Liver (tissue), 9 donors: Measurements from ENCODE around the gene MAPRE3. TPM values are rescaled to one million over a fixed set of nuclear protein-coding genes. Genes with fewer than 3 reads are reported as not detected.

Experiments
- DNase-seq: peaks from one replicate; pipeline ENCODE4 v3.0.0-alpha.2; 2017; ENCODE audit warnings: low spot score
- H3K27ac ChIP-seq, 2 donors: one replicate each; pipeline ENCODE4 v1.7.0; 2013; ENCODE audit warnings: inconsistent platforms in 2 of 2, low read length in 2 of 2, control low read depth in 1 of 2, low read depth in 1 of 2, mild to moderate bottlenecking in 1 of 2
- H3K27me3 ChIP-seq, 4 donors: one replicate each; pipeline versions ENCODE4 v1.6.1 to v1.7.0; 2013; ENCODE audit warnings: low read length in 3 of 4, inconsistent platforms in 1 of 4, mild to moderate bottlenecking in 1 of 4, moderate library complexity in 1 of 4; ENCODE audit not compliant: control insufficient read depth in 4 of 4, insufficient read depth in 4 of 4
- H3K36me3 ChIP-seq, 4 donors: one replicate each; pipeline versions ENCODE4 v1.6.1 to v1.7.0; 2013; ENCODE audit warnings: low read length in 3 of 4, mild to moderate bottlenecking in 3 of 4, low read depth in 1 of 4, moderate library complexity in 1 of 4; ENCODE audit not compliant: control insufficient read depth in 4 of 4, insufficient read depth in 3 of 4
- H3K4me1 ChIP-seq, 4 donors: one replicate each; pipeline versions ENCODE4 v1.6.1 to v1.7.0; 2013; ENCODE audit warnings: low read length in 3 of 4, mild to moderate bottlenecking in 3 of 4, moderate library complexity in 1 of 4; ENCODE audit not compliant: control insufficient read depth in 4 of 4, insufficient read depth in 4 of 4
- H3K4me3 ChIP-seq, 3 donors: one replicate each; pipeline versions ENCODE4 v1.6.1 to v1.7.0; 2013; ENCODE audit warnings: low read length in 3 of 3, control low read depth in 1 of 3, low read depth in 1 of 3, mild to moderate bottlenecking in 1 of 3
- H3K9ac ChIP-seq, 2 donors: one replicate each; pipeline ENCODE4 v1.7.0; 2013; ENCODE audit warnings: low read length in 2 of 2, mild to moderate bottlenecking in 2 of 2, moderate library complexity in 2 of 2, control low read depth in 1 of 2, low read depth in 1 of 2
- H3K9me3 ChIP-seq, 4 donors: one replicate each; pipeline versions ENCODE4 v1.6.1 to v1.7.0; 2013; ENCODE audit warnings: low read length in 3 of 4; ENCODE audit not compliant: control insufficient read depth in 4 of 4
- EGR1 ChIP-seq, 2 donors: IDR thresholded peaks; 2 replicates each; pipeline ENCODE4 v1.6.1; 2016 to 2018; ENCODE audit warnings: antibody characterized with exemption in 2 of 2, low read depth in 2 of 2
- FOXA1 ChIP-seq: IDR thresholded peaks from 2 replicates; pipeline ENCODE4 v1.6.1; 2016; ENCODE audit warnings: antibody characterized with exemption
- FOXA2 ChIP-seq: IDR thresholded peaks from 2 replicates; pipeline ENCODE4 v1.6.1; 2016; ENCODE audit warnings: antibody characterized with exemption
- GABPA ChIP-seq, 2 donors: IDR thresholded peaks in 1 of 2; conservative IDR thresholded peaks in 1 of 2; 2 replicates each; pipeline ENCODE4 v1.6.1; 2016; ENCODE audit warnings: antibody characterized with exemption in 2 of 2, mild to moderate bottlenecking in 1 of 2, moderate library complexity in 1 of 2
- HNF4A ChIP-seq, 2 donors: conservative IDR thresholded peaks; 2 replicates each; pipeline ENCODE4 v1.6.1; 2016; ENCODE audit warnings: antibody characterized with exemption in 2 of 2, mild to moderate bottlenecking in 2 of 2
- HNF4G ChIP-seq: IDR thresholded peaks from 2 replicates; pipeline ENCODE4 v1.6.1; 2016; ENCODE audit warnings: antibody characterized with exemption
- JUND ChIP-seq, 2 donors: IDR thresholded peaks; 2 replicates each; pipeline ENCODE4 v1.6.1; 2016; ENCODE audit warnings: antibody characterized with exemption in 2 of 2
- NR2F2 ChIP-seq: IDR thresholded peaks from 2 replicates; pipeline ENCODE4 v1.6.1; 2016; ENCODE audit warnings: antibody characterized with exemption
- RAD21 ChIP-seq, 2 donors: IDR thresholded peaks; 2 replicates each; pipeline ENCODE4 v1.6.1; 2016; ENCODE audit warnings: antibody characterized with exemption in 2 of 2, mild to moderate bottlenecking in 2 of 2
- RXRA ChIP-seq, 2 donors: IDR thresholded peaks; 2 replicates each; pipeline ENCODE4 v1.6.1; 2017 to 2018; ENCODE audit warnings: antibody characterized with exemption in 2 of 2, mild to moderate bottlenecking in 1 of 2
- SP1 ChIP-seq: IDR thresholded peaks from 2 replicates; pipeline ENCODE4 v1.6.1; 2018; ENCODE audit warnings: antibody characterized with exemption, mild to moderate bottlenecking
- TAF1 ChIP-seq: conservative IDR thresholded peaks from 2 replicates; pipeline ENCODE4 v1.6.1; 2016; ENCODE audit warnings: antibody characterized with exemption, mild to moderate bottlenecking
- YY1 ChIP-seq: IDR thresholded peaks from 2 replicates; pipeline ENCODE4 v1.6.1; 2016; ENCODE audit warnings: antibody characterized with exemption, mild to moderate bottlenecking
- WGBS: extraction: QIAGEN DNeasy Blood & Tissue Kit; methylation state at CpG from one replicate; pipeline ENCODE4 v1.1.7; 2013; 5-methylcytosine and 5-hydroxymethylcytosine counted together
- polyA plus RNA-seq, 2 donors: library from polyadenylated mRNA; stranded (reverse) in 1 of 2; unstranded in 1 of 2; fragments of 200-250 nt in 1 of 2; fragments of >200 nt in 1 of 2; fragmentation: Nextera tagmentation in 1 of 2; extraction: Ambion mirVana in 1 of 2; gene quantifications; one replicate each; pipeline versions ENCODE4 v1.2.1 to v1.2.3, GENCODE V29; 2013 to 2015
- total RNA-seq, 2 donors: library from RNA; depleted of rRNA; stranded (reverse); fragments of >200 nt; gene quantifications; one replicate each; pipeline ENCODE4 v1.2.3, GENCODE V29; 2014
- TF ChIP-seq, protein P1 (sequence below): IDR thresholded peaks from 2 replicates; pipeline ENCODE4 v1.6.1; 2016; ENCODE audit warnings: antibody characterized with exemption
- TF ChIP-seq, protein P2 (sequence below): IDR thresholded peaks from 2 replicates; pipeline ENCODE4 v1.6.1; 2016; ENCODE audit warnings: antibody characterized with exemption
- TF ChIP-seq, protein P3 (sequence below): IDR thresholded peaks from 2 replicates; pipeline ENCODE4 v1.6.1; 2016; ENCODE audit warnings: antibody characterized with exemption, mild to moderate bottlenecking
- TF ChIP-seq, protein P4 (sequence below): IDR thresholded peaks from 2 replicates; pipeline ENCODE4 v1.6.1; 2016; ENCODE audit warnings: antibody characterized with exemption
- TF ChIP-seq, protein P5 (sequence below): fragments of 150-350 bp; IDR thresholded peaks from 2 replicates; pipeline ENCODE4 v1.5.1; 2017; ENCODE audit warnings: improper control_type of control experiment, low read depth, low read length; ENCODE audit not compliant: missing input control
- donor health status: healthy.
- donor health status: healthy.
- donor health status: healthy.
- donor health status: healthy.
- donor health status: healthy.

MAPRE3 gene
- total and polyA plus RNA-seq, 4 donors: 1.0 to 15.8 (median 9.8) TPM

DNA sequence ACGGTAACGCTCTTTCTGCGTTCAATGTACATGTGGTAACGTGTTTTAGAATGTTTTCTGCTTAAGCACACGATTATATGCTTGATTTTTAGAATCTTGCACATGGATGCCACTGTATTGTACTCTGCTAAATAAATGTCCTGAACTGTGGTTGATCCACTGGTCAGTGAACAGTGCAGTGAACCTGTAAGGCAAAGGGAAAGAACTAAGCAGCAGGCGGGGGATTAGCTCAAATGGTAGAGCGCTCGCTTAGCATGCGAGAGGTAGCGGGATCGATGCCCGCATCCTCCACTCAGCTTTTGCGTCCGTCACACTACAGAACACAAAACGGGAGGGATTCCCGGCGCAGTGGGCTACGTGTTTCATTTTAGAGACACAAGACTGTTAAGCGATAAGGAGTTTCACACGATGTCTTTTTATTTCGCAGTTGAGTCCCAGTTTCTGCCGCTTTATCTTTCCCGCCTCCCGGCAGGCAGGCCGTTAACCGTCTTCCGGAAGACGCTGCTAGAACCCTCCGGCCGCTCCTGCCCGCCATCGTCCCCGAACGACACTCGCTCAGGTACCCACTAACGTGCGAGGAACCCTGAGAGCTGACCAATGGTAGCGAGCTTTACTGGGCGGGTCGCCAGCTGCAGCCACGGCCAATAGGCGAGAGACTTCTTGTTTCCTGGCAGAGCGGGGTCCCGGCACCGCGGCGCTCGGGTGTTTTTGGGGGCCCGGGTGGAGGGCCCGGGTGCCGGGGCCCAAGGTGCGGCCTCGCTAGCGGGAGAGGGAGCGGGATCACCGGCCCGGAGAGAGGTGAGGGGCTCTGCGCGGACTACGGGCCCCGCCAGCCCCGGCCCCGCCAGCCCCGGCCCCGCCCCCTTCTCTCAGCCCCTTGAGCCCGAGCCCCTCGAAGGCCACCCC is 80.8 kb downstream of the MAPRE3 start, which contains the start of gene AGBL5:
AGBL5 (plus strand) TSS at position 673 of the 906 bp plus-strand sequence. CDS start 1,291 bp downstream, outside the sequence.
- under 1% methylated on average over 67 of the region's 67 CpGs for WGBS
- peaks cover 6 to 24% (median 14%) of the 10 kb centered on the region in 4 donors for H3K4me1 ChIP-seq
- H3K36me3 ChIP-seq: peaks cover 0 to 17% (median 14%) of the 10 kb centered on the region in 4 donors
- no peaks in the 10 kb centered on the region for H3K9me3 ChIP-seq
- H3K27me3 ChIP-seq: no peaks in the 10 kb centered on the region
- peak within 1 kb of the TSS in 1 of 2 donors; percentile 59 for H3K9ac ChIP-seq
- peak within 1 kb of the TSS; percentile 72 to 84 (median 83) for H3K4me3 ChIP-seq
- DNase-seq: peak; percentile 97
- TF ChIP-seq, protein P1, sequence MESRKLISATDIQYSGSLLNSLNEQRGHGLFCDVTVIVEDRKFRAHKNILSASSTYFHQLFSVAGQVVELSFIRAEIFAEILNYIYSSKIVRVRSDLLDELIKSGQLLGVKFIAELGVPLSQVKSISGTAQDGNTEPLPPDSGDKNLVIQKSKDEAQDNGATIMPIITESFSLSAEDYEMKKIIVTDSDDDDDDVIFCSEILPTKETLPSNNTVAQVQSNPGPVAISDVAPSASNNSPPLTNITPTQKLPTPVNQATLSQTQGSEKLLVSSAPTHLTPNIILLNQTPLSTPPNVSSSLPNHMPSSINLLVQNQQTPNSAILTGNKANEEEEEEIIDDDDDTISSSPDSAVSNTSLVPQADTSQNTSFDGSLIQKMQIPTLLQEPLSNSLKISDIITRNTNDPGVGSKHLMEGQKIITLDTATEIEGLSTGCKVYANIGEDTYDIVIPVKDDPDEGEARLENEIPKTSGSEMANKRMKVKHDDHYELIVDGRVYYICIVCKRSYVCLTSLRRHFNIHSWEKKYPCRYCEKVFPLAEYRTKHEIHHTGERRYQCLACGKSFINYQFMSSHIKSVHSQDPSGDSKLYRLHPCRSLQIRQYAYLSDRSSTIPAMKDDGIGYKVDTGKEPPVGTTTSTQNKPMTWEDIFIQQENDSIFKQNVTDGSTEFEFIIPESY: peak; percentile 36
- TF ChIP-seq HNF4G (no peak), RXRA (IDR thresholded peaks at IDR 0.05) (peak; percentile 58), YY1 (peak; percentile 67), RAD21 (IDR thresholded peaks at IDR 0.05) (no peak), NR2F2 (peak; percentile 11), HNF4A (conservative IDR thresholded peaks at IDR 0.05) (no peak), FOXA1 (peak; percentile 5), EGR1 (IDR thresholded peaks at IDR 0.05; ENCODE audit: low read depth in 2 of 2) (no peak), GABPA (IDR thresholded peaks at IDR 0.05 in 1 of 2, conservative IDR thresholded peaks at IDR 0.05 in 1 of 2) (peak in 1 of 2 donors; percentile 29), SP1 (peak; percentile 79), FOXA2 (no peak), JUND (IDR thresholded peaks at IDR 0.05) (peak in 1 of 2 donors; percentile 14), TAF1 (no peak)
- TF ChIP-seq, protein P2, sequence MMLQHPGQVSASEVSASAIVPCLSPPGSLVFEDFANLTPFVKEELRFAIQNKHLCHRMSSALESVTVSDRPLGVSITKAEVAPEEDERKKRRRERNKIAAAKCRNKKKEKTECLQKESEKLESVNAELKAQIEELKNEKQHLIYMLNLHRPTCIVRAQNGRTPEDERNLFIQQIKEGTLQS: peak; percentile 99
- TF ChIP-seq, protein P3, sequence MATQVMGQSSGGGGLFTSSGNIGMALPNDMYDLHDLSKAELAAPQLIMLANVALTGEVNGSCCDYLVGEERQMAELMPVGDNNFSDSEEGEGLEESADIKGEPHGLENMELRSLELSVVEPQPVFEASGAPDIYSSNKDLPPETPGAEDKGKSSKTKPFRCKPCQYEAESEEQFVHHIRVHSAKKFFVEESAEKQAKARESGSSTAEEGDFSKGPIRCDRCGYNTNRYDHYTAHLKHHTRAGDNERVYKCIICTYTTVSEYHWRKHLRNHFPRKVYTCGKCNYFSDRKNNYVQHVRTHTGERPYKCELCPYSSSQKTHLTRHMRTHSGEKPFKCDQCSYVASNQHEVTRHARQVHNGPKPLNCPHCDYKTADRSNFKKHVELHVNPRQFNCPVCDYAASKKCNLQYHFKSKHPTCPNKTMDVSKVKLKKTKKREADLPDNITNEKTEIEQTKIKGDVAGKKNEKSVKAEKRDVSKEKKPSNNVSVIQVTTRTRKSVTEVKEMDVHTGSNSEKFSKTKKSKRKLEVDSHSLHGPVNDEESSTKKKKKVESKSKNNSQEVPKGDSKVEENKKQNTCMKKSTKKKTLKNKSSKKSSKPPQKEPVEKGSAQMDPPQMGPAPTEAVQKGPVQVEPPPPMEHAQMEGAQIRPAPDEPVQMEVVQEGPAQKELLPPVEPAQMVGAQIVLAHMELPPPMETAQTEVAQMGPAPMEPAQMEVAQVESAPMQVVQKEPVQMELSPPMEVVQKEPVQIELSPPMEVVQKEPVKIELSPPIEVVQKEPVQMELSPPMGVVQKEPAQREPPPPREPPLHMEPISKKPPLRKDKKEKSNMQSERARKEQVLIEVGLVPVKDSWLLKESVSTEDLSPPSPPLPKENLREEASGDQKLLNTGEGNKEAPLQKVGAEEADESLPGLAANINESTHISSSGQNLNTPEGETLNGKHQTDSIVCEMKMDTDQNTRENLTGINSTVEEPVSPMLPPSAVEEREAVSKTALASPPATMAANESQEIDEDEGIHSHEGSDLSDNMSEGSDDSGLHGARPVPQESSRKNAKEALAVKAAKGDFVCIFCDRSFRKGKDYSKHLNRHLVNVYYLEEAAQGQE: no peak
- TF ChIP-seq, protein P4, sequence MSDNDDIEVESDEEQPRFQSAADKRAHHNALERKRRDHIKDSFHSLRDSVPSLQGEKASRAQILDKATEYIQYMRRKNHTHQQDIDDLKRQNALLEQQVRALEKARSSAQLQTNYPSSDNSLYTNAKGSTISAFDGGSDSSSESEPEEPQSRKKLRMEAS: peak; percentile 60
- TF ChIP-seq, protein P5, sequence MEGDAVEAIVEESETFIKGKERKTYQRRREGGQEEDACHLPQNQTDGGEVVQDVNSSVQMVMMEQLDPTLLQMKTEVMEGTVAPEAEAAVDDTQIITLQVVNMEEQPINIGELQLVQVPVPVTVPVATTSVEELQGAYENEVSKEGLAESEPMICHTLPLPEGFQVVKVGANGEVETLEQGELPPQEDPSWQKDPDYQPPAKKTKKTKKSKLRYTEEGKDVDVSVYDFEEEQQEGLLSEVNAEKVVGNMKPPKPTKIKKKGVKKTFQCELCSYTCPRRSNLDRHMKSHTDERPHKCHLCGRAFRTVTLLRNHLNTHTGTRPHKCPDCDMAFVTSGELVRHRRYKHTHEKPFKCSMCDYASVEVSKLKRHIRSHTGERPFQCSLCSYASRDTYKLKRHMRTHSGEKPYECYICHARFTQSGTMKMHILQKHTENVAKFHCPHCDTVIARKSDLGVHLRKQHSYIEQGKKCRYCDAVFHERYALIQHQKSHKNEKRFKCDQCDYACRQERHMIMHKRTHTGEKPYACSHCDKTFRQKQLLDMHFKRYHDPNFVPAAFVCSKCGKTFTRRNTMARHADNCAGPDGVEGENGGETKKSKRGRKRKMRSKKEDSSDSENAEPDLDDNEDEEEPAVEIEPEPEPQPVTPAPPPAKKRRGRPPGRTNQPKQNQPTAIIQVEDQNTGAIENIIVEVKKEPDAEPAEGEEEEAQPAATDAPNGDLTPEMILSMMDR: no peak
- peak within 1 kb of the TSS; percentile 77 to 79 for H3K27ac ChIP-seq
